ENCODE data around the gene TBC1D9.
"Not testable (repeated sequence)": the region's sequence is repeated elsewhere in the genome, so short reads cannot be mapped to it uniquely, and the experiment has no call there.

Gene TBC1D9

DNA sequence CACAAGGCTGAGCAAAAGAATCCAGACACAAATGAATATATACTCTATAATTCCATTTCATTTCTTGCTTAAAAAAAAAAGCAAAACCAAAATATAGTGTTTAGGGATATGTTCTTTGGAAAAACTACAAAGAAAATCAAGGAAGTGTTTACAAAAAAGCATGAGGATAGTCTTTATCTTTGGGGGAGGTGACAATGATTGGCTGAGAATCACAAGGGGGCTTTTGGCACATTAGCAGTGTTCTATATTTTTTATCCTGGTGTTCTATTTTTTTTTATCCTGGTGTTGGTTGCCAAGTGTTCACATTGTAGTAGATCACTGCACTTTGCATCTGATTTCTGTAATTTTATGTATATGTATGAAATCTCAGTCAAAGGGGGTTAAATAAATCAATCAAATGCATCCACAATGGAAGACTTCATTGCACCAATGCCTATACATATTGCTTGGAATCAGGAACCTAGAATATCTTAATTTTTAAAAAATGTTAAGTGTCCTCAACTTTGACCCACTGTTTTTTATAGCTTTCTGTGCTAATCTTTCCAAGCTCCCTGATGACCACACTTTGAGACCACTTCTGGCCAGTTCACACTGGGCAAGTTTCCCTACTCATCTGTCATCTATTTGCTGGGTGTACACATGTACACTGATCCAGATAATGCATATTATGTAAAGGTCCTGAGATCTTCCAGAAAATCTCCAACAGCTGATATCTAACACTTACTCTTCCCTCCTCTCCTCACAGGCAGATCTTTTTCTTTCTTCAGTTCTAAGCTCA, 3.7 kb downstream of the TBC1D9 start:
- DNase-seq = no peak

DNA sequence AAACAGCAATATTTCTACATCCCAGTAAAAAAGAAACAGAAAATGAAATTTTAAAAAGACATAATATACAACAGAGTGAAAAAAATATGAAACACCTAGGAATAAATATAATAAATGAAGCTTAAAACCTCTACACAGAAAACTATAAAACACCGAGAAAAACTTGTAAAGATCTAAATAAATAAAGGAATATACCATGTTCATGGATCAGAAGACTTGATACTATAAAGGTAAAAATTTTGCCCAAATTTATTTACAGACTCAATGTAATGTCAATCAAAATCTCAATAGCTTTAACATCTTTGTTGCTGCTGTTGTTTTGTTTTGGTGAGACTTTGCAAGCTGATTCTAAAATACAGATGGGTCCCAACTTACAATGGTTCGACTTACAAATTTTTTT, 5.7 kb downstream of the TBC1D9 start:
- DNase-seq = no peak

GRCh38 chr4:140748171-140748570, 8.0 kb downstream of the TBC1D9 start:
- no peak for DNase-seq

DNA sequence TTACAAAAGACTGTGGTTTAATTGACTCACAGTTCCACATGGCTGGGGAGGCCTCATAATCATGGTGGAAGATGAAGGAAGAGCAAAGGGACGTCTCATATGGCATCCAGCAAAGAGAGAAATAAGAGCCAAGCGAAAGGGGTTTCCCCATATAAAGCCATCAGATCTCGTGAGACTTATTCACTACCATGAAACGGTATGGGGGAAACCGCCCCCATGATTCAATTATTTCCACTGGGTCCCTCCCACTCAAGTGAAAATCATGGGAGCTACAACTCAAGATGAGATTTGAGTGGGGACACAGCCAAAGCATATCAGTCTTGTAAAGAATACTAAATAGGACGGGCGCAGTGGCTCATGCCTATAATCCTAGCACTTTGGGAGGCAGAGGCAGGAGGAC, 9.6 kb downstream of the TBC1D9 start:
- not testable (repeated sequence) for DNase-seq

DNA sequence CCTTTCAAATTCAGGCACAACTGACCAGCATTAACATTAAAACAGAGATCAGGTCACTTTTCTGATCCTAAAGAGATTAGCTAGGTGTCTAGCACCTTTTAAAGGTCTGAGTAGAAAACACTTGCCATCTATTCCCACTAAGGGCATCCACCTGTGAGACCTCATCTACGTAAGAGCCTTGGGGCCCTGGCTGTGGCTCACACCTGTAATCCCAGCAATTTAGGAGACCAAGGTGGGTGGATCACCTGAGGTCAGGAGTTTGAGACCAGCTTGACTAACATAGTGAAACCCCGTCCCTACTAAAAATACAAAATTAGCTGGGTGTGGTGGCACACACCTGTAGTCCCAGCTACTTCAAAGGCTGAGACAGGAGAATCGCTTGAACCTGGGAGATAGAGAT, 11.8 kb downstream of the TBC1D9 start:
- DNase-seq = no peak

GRCh38 chr4:140743194-140743931, 12.8 kb downstream of the TBC1D9 start:
- no peak for DNase-seq

DNA sequence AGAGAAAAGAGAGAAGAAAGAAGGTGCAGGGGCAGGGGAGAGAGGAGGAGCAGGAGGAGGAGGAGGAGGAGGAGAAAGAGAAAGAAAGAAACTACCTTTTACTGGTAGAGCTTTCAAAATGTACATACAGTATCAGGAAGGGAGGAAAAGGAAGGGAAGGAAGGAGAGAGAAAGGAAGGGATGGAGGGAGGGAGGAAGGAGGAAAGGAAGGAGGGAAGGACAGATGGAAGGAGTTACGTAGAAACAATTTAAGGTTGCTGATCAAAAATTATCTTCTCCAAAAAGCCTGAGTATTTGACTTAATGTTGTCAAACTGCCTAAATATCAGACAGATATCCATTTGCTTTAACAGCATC, 13.4 kb downstream of the TBC1D9 start:
- no peak for DNase-seq

DNA sequence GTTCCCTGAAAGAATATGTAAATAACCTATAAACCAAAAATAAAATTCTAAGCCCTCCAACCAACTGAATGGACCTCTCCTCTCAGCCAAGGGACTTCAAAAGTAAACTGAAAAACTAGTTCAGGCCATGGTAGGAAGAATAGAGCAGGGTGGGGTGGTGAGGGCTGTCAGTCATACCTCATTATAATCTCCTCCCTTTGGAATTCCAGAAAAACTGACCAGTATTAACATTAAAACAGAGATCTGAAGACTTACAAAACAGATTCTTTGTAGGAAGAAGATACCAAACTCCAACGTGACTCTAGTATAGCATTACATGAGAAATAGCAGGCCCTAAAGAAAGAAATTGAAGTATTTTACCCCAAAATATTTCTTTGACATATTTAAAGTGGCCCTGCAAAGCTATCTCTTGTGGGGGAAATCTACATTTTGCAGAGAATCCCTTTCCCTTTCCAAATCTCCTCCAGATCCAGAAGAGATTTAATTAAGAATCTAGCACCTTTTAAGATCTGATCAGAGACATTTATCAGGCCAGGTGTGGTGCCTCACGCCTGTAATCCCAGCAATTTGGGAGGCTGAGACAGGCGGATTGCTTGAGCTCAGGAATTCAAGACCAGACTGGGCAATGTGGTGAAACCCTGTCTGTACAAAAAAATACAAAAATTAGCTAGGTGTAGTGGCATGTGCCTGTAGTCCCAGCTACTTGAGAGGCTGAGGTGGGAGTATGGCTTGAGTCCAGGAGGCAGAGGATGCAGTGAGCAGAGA, 15.1 kb downstream of the TBC1D9 start:
- no peak for DNase-seq

DNA sequence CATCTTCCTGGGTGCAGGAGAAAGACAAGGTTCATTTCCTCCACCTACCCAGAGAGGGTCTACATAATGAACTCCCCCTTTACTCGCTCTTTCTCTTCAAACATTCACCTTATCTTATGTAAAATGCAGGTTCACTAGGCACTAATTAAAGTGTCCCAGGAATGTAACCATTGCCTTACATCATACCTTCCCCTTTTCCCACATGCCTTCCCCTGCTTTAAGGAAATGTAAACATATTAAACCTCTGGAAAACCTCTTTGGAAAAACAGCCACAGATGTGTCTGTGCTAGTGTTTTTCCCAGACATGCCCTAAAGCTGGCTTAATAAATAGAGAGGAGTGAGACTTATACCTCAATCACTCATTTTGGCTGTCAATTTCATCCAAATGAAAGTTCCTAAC, 15.8 kb downstream of the TBC1D9 start:
- no peak for DNase-seq

DNA sequence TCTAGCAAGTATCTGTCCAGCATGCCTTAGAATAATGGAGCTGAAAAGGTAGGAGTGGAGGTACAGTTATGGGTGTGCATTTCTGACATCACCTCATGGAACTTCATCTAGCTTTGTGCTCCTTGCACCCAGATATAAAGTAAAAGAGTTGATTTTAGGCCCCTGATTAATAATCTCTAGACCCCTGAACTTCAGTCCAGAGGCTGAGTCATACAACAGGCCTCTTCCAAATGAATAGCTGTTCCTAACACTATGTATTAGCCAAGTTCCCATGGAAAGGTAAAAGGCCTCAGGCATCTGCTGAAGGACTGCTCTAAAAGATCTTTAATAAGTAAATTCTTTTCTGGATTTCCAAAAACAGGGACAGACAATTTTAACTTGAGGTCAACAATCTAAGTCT, 16.2 kb downstream of the TBC1D9 start:
- no peak for DNase-seq

GRCh38 chr4:140738139-140738538, 18.0 kb downstream of the TBC1D9 start:
- no peak for DNase-seq

GRCh38 chr4:140736669-140737343, 19.4 kb downstream of the TBC1D9 start:
- no peak for DNase-seq

- no peak for DNase-seq
Observed at GRCh38 chr4:140735779-140736391, 20.3 kb downstream of the TBC1D9 start.

- no peak for DNase-seq
Observed at GRCh38 chr4:140735317-140735716, 20.9 kb downstream of the TBC1D9 start.

- no peak for DNase-seq
Observed at GRCh38 chr4:140732780-140733179, 23.4 kb downstream of the TBC1D9 start.

GRCh38 chr4:140729344-140730049, 26.7 kb downstream of the TBC1D9 start:
- DNase-seq = no peak

GRCh38 chr4:140726776-140727500, 29.2 kb downstream of the TBC1D9 start:
- no peak for DNase-seq

DNA sequence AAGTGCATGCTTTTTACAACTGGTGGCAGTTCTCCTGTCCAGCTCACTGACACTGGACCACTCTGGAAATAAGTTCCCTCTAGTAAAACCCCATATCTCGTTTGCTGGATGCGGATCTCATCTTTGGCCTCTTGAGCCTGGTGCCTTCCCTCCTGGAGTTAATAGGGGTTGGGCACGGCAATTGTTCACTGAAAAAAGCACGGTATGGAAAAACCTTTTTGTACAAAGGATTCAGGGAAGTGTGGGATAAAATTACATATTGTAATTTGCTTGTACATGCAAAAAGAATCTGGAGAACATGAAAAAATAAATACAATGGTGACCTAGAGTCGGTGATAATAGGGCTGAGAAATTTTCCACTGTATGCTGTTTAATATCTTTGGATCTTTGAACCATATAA, 30.6 kb downstream of the TBC1D9 start:
- no peak for DNase-seq

- no peak for DNase-seq
Observed at GRCh38 chr4:140724760-140725159, 31.4 kb downstream of the TBC1D9 start.

DNA sequence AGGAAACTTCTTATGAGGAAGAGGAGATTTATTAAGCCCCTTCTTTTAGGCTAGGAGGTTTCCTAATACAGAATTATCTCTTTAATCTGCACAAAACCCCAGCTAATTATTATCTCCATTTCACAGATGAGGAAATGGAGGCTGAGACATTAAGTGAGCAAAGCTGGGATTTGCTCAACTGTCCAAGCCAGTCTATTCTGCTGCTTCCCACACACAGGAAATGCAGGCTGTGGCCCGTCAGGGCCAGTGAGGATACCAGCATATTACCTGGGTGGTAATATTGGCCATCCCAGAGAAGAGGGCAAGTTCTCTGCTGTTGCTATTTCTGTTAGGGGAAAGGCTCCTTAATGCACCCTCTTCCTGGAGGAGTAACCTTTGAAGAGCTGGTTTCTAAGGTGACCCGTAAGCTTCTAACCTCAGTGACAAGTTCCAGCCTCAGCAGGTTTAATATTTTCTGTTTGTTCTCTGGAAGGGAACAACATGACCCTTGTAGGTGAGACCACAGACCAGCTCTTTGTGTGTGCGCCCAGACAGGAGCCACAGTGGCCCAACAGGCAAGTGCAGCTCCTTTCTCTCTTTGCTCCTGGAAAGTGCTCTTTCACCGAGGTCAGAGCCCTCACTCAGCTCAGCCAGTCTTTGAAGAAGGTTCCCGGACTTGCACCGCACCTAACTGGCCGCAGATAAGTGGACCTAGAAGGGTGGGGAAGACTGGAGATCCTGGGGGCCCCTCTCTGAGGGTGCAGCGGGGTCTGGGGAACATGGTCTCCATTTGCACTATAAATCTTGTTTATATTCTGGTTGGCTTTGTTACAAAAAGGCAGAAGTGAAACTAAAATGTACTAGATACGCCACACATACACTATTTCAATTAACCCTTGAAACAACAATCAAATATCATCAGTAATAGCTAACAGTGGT, 35.5 kb downstream of the TBC1D9 start:
- no peak for DNase-seq

Measured in AML-193 (cell line).